Panc1 (cell line): Measurements from ENCODE around the gene RAI1. TPM values are rescaled to one million over a fixed set of nuclear protein-coding genes. Genes with fewer than 3 reads are reported as not detected.

Experiments
- ATAC-seq: fragments of 200-7000 bp; cut with Tn5 transposase; 2 replicates; pipeline ENCODE4 v1.9.1; 2020; ENCODE audit warnings: mild to moderate bottlenecking, moderate library complexity
- BruUV-seq: library from RNA; stranded (reverse); fragments of 400-500 nt; replicated peaks from 2 replicates; lab custom pipeline; 2021; lab: Mats Ljungman, UMichigan
- CTCF ChIA-PET: fragments of 300-600 bp; sonication (Branson Sonifier 250); formaldehyde crosslinking; loops from one replicate; lab custom pipeline; 2022; ENCODE audit warnings: antibody characterized with exemption; lab: Charles Lee
- POLR2A ChIA-PET: fragments of 300-600 bp; sonication (Branson Sonifier 250); formaldehyde crosslinking; loops from one replicate; lab custom pipeline; 2022; ENCODE audit warnings: antibody characterized with exemption; lab: Charles Lee
- DNase-seq: peaks from one replicate; pipeline ENCODE4 v3.0.0-alpha.2; 2010; ENCODE audit warnings: low read depth, low spot score
- H3K27ac ChIP-seq: 2 replicates; pipeline ENCODE4 v1.5.1; 2011; ENCODE audit warnings: mild to moderate bottlenecking, low read length, inconsistent platforms
- H3K27me3 ChIP-seq: fragments of 200-500 bp; sonication (Bioruptor generic); 2 replicates; pipeline ENCODE4 v1.6.0; 2014; ENCODE audit warnings: low read length, inconsistent platforms; ENCODE audit not compliant: control insufficient read depth, insufficient read depth
- H3K36me3 ChIP-seq: fragments of 200-500 bp; sonication (Bioruptor generic); 2 replicates; pipeline ENCODE4 v1.5.1; 2014; ENCODE audit warnings: inconsistent platforms, mild to moderate bottlenecking, low read length, moderate library complexity; ENCODE audit not compliant: control insufficient read depth, insufficient read depth
- H3K4me1 ChIP-seq: 2 replicates; pipeline ENCODE4 v1.5.1; 2011; ENCODE audit warnings: inconsistent platforms, mild to moderate bottlenecking, low read length, moderate library complexity; ENCODE audit not compliant: control insufficient read depth, insufficient read depth
- H3K4me3 ChIP-seq, 2 experiments: 2 replicates each; pipeline ENCODE4 v1.5.1; 2011 to 2012; ENCODE audit warnings: low read depth in 2 of 2, low read length in 2 of 2, mild to moderate bottlenecking in 2 of 2, inconsistent platforms in 1 of 2, moderate library complexity in 1 of 2
- H3K9me3 ChIP-seq: fragments of 200-500 bp; sonication (Bioruptor generic); 2 replicates; pipeline ENCODE4 v1.5.1; 2014; ENCODE audit warnings: low read depth, mild to moderate bottlenecking, inconsistent platforms, low read length, moderate library complexity; ENCODE audit not compliant: control insufficient read depth, insufficient read depth
- POLR2AphosphoS5 ChIP-seq: IDR thresholded peaks from 2 replicates; pipeline ENCODE4 v1.6.1; 2012; ENCODE audit warnings: mild to moderate bottlenecking, low read depth, low read length, moderate library complexity
- SIN3A ChIP-seq: IDR thresholded peaks from 2 replicates; pipeline ENCODE4 v1.6.1; 2012; ENCODE audit warnings: low read depth, mild to moderate bottlenecking, low read length, moderate library complexity, borderline replicate concordance; ENCODE audit not compliant: insufficient read depth
- TCF7L2 ChIP-seq: IDR thresholded peaks from 2 replicates; pipeline ENCODE4 v1.6.1; 2011; ENCODE audit warnings: mild to moderate bottlenecking, low read depth, low read length, inconsistent platforms
- in situ Hi-C: cut with HindIII; loops from 2 replicates; pipeline ENCODE4 v1.10.0; 2016; ENCODE audit warnings: low sequenced_read_pairs, low pct_unique_long_range_greater_than_20kb
- intact Hi-C: fragments of 100-400 bp; cut with micrococcal nuclease; formaldehyde crosslinking; loops from one replicate; pipeline ENCODE4 v1.10.0; 2022; ENCODE audit not compliant: unreplicated experiment
- total RNA-seq: library from RNA; stranded (reverse); gene quantifications from one replicate; pipeline ENCODE4 v1.2.1, GENCODE V29; 2021; ENCODE audit not compliant: unreplicated experiment
- TF ChIP-seq, protein P1 (sequence below), 2 experiments: IDR thresholded peaks; 2 replicates each; pipeline ENCODE4 v1.6.1; 2011 to 2012; ENCODE audit warnings: low read depth in 2 of 2, control low read depth in 1 of 2, low read length in 1 of 2, mild to moderate bottlenecking in 1 of 2, moderate library complexity in 1 of 2; ENCODE audit not compliant: insufficient read depth in 1 of 2
- TF ChIP-seq, protein P2 (sequence below): fragments of 450-650 bp; IDR thresholded peaks from 2 replicates; pipeline ENCODE4 v1.5.1; 2017; ENCODE audit warnings: mild to moderate bottlenecking

Gene RAI1
- total RNA-seq, 1 experiment from 2014 or later, result 51.0 TPM

DNA sequence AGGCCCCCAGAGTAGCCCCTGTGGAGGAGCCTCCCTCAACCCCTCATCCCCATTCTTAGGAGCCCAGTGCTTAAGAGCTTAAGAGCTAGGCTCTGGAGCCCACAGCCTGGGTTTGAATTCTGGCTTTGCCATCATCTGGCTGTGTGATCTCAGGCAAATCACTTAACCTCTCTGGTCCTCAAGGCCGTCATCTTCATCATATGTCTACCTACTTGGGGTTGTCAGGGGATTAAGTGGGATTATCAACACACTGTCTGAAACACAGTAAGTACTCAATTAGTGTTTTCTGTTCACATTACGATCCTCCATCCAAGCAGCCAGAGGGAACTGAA lies 150.7 kb downstream of the RAI1 start:
- no TSS peak for BruUV-seq
- ChIA-PET CTCF (no interaction called here), POLR2A (interaction anchor here (0.5 to 0.6 kb wide), 2 partner anchors 53 to 88 kb away, joined by 3 to 12 read pairs; no protein-coding TSS in a partner anchor)
- H3K27me3 ChIP-seq, result no peaks in the 10 kb centered on the region
- peak overlapping the region; percentile 39 for H3K27ac ChIP-seq
- ATAC-seq (no peak), DNase-seq (no peak)
- no peak for TF ChIP-seq POLR2AphosphoS5
- H3K4me3 ChIP-seq, result no peak overlapping the region
- intact Hi-C loops, result no loop called here
- H3K9me3 ChIP-seq, result no peaks in the 10 kb centered on the region
- H3K4me1 ChIP-seq, result peaks cover 41% of the 10 kb centered on the region
- H3K36me3 ChIP-seq, result 0 out of 2 replicates have a peak, but pooled peaks cover 2% of the 10 kb centered on the region
- in situ Hi-C loops, result no loop called here

DNA sequence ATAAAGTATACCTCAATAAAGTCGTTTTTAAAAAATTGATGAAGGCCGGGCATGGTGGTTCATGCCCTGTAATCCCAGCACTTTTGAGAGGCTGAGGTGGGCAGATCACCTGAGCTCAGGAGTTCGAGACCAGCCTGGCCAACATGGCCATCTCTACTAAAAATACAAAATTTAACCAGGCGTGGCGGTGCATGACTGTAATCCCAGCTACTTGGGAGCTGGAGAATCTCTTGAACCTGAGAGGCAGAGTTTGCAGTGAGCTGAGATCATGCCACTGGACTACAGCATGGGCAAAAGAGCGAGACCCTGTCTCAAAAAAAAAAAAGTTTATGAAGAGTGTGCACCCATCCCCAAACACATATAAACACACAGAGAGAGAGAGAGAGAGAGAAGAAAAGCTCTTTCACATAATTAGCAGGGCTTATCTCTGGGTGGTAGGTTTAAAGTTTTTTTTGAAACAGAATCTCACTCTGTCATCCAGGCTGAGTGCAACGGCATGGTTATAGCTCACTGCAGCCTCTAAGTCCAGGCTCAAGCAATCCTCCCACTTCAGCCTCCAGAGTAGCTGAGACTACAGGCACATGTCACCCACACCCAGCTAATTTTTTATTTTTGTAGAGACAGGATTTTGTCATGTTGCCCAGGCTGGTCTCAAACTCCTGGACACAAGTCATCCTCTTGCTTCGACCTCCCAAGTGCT lies 152.6 kb downstream of the RAI1 start:
- H3K27me3 ChIP-seq, result no peaks in the 10 kb centered on the region
- no peaks in the 10 kb centered on the region for H3K9me3 ChIP-seq
- 0 out of 2 replicates have a peak, but pooled peaks cover 2% of the 10 kb centered on the region for H3K36me3 ChIP-seq
- ChIA-PET POLR2A (no interaction called here), CTCF (no interaction called here)
- no peak overlapping the region for H3K4me3 ChIP-seq
- TF ChIP-seq, protein P1, sequence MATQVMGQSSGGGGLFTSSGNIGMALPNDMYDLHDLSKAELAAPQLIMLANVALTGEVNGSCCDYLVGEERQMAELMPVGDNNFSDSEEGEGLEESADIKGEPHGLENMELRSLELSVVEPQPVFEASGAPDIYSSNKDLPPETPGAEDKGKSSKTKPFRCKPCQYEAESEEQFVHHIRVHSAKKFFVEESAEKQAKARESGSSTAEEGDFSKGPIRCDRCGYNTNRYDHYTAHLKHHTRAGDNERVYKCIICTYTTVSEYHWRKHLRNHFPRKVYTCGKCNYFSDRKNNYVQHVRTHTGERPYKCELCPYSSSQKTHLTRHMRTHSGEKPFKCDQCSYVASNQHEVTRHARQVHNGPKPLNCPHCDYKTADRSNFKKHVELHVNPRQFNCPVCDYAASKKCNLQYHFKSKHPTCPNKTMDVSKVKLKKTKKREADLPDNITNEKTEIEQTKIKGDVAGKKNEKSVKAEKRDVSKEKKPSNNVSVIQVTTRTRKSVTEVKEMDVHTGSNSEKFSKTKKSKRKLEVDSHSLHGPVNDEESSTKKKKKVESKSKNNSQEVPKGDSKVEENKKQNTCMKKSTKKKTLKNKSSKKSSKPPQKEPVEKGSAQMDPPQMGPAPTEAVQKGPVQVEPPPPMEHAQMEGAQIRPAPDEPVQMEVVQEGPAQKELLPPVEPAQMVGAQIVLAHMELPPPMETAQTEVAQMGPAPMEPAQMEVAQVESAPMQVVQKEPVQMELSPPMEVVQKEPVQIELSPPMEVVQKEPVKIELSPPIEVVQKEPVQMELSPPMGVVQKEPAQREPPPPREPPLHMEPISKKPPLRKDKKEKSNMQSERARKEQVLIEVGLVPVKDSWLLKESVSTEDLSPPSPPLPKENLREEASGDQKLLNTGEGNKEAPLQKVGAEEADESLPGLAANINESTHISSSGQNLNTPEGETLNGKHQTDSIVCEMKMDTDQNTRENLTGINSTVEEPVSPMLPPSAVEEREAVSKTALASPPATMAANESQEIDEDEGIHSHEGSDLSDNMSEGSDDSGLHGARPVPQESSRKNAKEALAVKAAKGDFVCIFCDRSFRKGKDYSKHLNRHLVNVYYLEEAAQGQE (IDR thresholded peaks at IDR 0.05; ENCODE audit: insufficient read depth in 1 of 2, low read depth in 2 of 2, low read length in 1 of 2), result no peak
- TF ChIP-seq, protein P2, sequence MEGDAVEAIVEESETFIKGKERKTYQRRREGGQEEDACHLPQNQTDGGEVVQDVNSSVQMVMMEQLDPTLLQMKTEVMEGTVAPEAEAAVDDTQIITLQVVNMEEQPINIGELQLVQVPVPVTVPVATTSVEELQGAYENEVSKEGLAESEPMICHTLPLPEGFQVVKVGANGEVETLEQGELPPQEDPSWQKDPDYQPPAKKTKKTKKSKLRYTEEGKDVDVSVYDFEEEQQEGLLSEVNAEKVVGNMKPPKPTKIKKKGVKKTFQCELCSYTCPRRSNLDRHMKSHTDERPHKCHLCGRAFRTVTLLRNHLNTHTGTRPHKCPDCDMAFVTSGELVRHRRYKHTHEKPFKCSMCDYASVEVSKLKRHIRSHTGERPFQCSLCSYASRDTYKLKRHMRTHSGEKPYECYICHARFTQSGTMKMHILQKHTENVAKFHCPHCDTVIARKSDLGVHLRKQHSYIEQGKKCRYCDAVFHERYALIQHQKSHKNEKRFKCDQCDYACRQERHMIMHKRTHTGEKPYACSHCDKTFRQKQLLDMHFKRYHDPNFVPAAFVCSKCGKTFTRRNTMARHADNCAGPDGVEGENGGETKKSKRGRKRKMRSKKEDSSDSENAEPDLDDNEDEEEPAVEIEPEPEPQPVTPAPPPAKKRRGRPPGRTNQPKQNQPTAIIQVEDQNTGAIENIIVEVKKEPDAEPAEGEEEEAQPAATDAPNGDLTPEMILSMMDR, result no peak
- TF ChIP-seq POLR2AphosphoS5 (no peak), SIN3A (no peak)
- BruUV-seq, result no TSS peak
- DNase-seq (no peak), ATAC-seq (no peak)
- peak overlapping the region; percentile 98 for H3K27ac ChIP-seq
- peaks cover 42% of the 10 kb centered on the region for H3K4me1 ChIP-seq
- in situ Hi-C loops, result no loop called here
- intact Hi-C loops, result no loop called here

DNA sequence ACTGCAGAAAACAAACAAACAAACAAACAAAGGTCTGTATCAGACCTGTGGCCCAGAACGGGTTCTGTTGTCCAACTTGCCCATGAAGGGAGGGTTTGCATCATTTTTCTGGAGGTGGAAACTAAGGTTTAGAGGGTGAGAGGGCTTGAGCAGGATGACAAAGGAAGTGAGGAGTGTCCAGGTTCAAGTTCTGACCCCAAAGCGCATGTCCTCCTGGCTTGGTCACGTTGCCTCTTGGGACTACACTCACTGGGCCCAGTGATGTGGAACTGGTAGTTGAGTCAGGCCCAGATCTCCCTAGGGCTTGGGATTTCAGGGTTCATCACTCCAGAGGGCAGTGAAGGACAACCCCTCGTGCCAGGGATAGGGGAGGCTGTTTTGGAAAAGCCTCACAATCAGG lies 153.7 kb downstream of the RAI1 start:
- H3K36me3 ChIP-seq, result 0 out of 2 replicates have a peak, but pooled peaks cover 2% of the 10 kb centered on the region
- no peaks in the 10 kb centered on the region for H3K27me3 ChIP-seq
- no peaks in the 10 kb centered on the region for H3K9me3 ChIP-seq
- ATAC-seq (no peak), DNase-seq (no peak)
- no TSS peak for BruUV-seq
- TF ChIP-seq TCF7L2 (no peak), SIN3A (no peak), POLR2AphosphoS5 (no peak)
- TF ChIP-seq, protein P1 (IDR thresholded peaks at IDR 0.05; ENCODE audit: insufficient read depth in 1 of 2, low read depth in 2 of 2, low read length in 1 of 2), result no peak
- TF ChIP-seq, protein P2, result no peak
- in situ Hi-C loops (no loop called here), intact Hi-C loops (no loop called here)
- H3K4me3 ChIP-seq, result peak overlapping the region; percentile 64 to 72
- H3K27ac ChIP-seq, result peak overlapping the region; percentile 98
- ChIA-PET CTCF (no interaction called here), POLR2A (interaction anchor here (0.7 kb wide), 1 partner anchor 17 kb away, joined by 3 read pairs; no protein-coding TSS in a partner anchor)
- H3K4me1 ChIP-seq, result peaks cover 53% of the 10 kb centered on the region
